ENCODE results near the gene TMLHE.

DNA sequence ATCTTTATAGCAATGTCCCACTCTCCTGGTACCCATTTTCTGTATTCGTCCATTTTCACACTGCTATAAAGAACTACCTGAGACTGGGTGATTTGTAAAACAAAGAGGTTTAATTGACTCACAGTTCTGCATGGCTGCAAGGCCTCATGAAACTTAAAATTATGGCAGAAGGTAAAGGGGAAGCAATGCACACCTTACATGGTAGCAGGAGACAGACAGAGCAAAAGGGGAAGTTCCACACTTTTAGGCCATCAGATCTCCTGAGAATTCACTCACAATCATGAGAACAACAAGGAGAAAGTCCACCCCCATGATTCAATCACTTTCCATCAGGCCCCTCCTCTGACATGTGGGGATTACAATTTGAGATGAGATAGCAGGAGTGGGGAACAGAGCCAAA is 49.7 kb downstream of the TMLHE start:
- TF ChIP-seq, protein P1, sequence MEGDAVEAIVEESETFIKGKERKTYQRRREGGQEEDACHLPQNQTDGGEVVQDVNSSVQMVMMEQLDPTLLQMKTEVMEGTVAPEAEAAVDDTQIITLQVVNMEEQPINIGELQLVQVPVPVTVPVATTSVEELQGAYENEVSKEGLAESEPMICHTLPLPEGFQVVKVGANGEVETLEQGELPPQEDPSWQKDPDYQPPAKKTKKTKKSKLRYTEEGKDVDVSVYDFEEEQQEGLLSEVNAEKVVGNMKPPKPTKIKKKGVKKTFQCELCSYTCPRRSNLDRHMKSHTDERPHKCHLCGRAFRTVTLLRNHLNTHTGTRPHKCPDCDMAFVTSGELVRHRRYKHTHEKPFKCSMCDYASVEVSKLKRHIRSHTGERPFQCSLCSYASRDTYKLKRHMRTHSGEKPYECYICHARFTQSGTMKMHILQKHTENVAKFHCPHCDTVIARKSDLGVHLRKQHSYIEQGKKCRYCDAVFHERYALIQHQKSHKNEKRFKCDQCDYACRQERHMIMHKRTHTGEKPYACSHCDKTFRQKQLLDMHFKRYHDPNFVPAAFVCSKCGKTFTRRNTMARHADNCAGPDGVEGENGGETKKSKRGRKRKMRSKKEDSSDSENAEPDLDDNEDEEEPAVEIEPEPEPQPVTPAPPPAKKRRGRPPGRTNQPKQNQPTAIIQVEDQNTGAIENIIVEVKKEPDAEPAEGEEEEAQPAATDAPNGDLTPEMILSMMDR (IDR thresholded peaks at IDR 0.05; ENCODE audit: poor library complexity), result no peak
- no peak for TF ChIP-seq EZH2 (IDR thresholded peaks at IDR 0.05; ENCODE audit: borderline replicate concordance)
